ENCODE results near the gene PHACTR1.

PHACTR1 gene

GRCh38 chr6:12992770-12993169, 276.2 kb downstream of the PHACTR1 start:
- DNase-seq (ENCODE audit: low read depth in 3 of 3) = no peak

- no peak for DNase-seq (ENCODE audit: low read depth in 3 of 3)
Observed at GRCh38 chr6:12993283-12993898, 276.8 kb downstream of the PHACTR1 start.

- DNase-seq (ENCODE audit: low read depth in 3 of 3) = no peak
Observed at GRCh38 chr6:12995419-12995818, 278.9 kb downstream of the PHACTR1 start.

- no peak for DNase-seq (ENCODE audit: low read depth in 3 of 3)
Observed at GRCh38 chr6:13000537-13000936, 284.0 kb downstream of the PHACTR1 start.

- no peak for DNase-seq (ENCODE audit: low read depth in 3 of 3)
Observed at GRCh38 chr6:13001927-13002326, 285.4 kb downstream of the PHACTR1 start.

GRCh38 chr6:13004601-13005000, 288.0 kb downstream of the PHACTR1 start:
- DNase-seq (ENCODE audit: low read depth in 3 of 3) = no peak

GRCh38 chr6:13005994-13006393, 289.4 kb downstream of the PHACTR1 start:
- DNase-seq (ENCODE audit: low read depth in 3 of 3) = no peak

- DNase-seq (ENCODE audit: low read depth in 3 of 3) = no peak
Observed at GRCh38 chr6:13006578-13007300, 290.2 kb downstream of the PHACTR1 start.

- no peak for DNase-seq (ENCODE audit: low read depth in 3 of 3)
Observed at GRCh38 chr6:13007744-13008143, 291.2 kb downstream of the PHACTR1 start.

GRCh38 chr6:13009031-13009430, 292.5 kb downstream of the PHACTR1 start:
- no peak for DNase-seq (ENCODE audit: low read depth in 3 of 3)

GRCh38 chr6:13009461-13009860, 292.9 kb downstream of the PHACTR1 start:
- no peak for DNase-seq (ENCODE audit: low read depth in 3 of 3)

GRCh38 chr6:13011612-13012146, 295.1 kb downstream of the PHACTR1 start:
- DNase-seq (ENCODE audit: low read depth in 3 of 3) = no peak

GRCh38 chr6:13012296-13012695, 295.7 kb downstream of the PHACTR1 start:
- no peak for DNase-seq (ENCODE audit: low read depth in 3 of 3)

- DNase-seq (ENCODE audit: low read depth in 3 of 3) = no peak
Observed at GRCh38 chr6:13012977-13013680, 296.6 kb downstream of the PHACTR1 start.

GRCh38 chr6:13013681-13014503, 297.3 kb downstream of the PHACTR1 start:
- DNase-seq (ENCODE audit: low read depth in 3 of 3) = no peak

GRCh38 chr6:13014504-13015378, 298.2 kb downstream of the PHACTR1 start:
- DNase-seq (ENCODE audit: low read depth in 3 of 3) = no peak

GRCh38 chr6:13015379-13015681, 298.8 kb downstream of the PHACTR1 start:
- DNase-seq (ENCODE audit: low read depth in 3 of 3) = no peak

- DNase-seq (ENCODE audit: low read depth in 3 of 3) = no peak
Observed at GRCh38 chr6:13024616-13025015, 308.0 kb downstream of the PHACTR1 start.

- no peak for DNase-seq (ENCODE audit: low read depth in 3 of 3)
Observed at GRCh38 chr6:13025893-13026499, 309.4 kb downstream of the PHACTR1 start.

GRCh38 chr6:13026557-13026956, 310.0 kb downstream of the PHACTR1 start:
- no peak for DNase-seq (ENCODE audit: low read depth in 3 of 3)

- no peak for DNase-seq (ENCODE audit: low read depth in 3 of 3)
Observed at GRCh38 chr6:13027207-13027606, 310.6 kb downstream of the PHACTR1 start.
